IMR-90 (cell line): ENCODE measurements around the gene MSL3B.

Experiments used
- ATAC-seq: fragments of 200-7000 bp; cut with Tn5 transposase; 2 replicates; pipeline ENCODE4 v1.9.1; 2020; ENCODE audit warnings: low read depth, mild to moderate bottlenecking, moderate library complexity
- BruUV-seq: library from RNA; stranded (reverse); fragments of 400-500 nt; replicated peaks from 2 replicates; lab custom pipeline; 2021; lab: Mats Ljungman, UMichigan
- CTCF ChIA-PET: fragments of 300-600 bp; formaldehyde crosslinking; extraction: SDS; loops from one replicate; lab custom pipeline; 2021; ENCODE audit warnings: antibody characterized with exemption; lab: Yijun Ruan, JAX
- POLR2A ChIA-PET: fragments of 300-600 bp; sonication (Branson Sonifier 250); formaldehyde crosslinking; loops from one replicate; lab custom pipeline; 2022; ENCODE audit warnings: antibody characterized with exemption; ENCODE audit not compliant: unreplicated experiment; lab: Charles Lee
- DNase-seq: peaks from one replicate; pipeline ENCODE4 v3.0.0; 2013
- H2AFZ ChIP-seq: replicated peaks from 2 replicates; pipeline ENCODE3; 2013; ENCODE audit warnings: low read length, mild to moderate bottlenecking; ENCODE audit not compliant: poor library complexity
- H2AK5ac ChIP-seq: 2 replicates; pipeline ENCODE4 v1.6.1; 2013; ENCODE audit warnings: low read depth, low read length, inconsistent platforms
- H2AK9ac ChIP-seq: replicated peaks from 2 replicates; pipeline ENCODE3; 2013; ENCODE audit warnings: mild to moderate bottlenecking, low read depth, low read length, moderate library complexity; ENCODE audit not compliant: poor library complexity
- H2BK120ac ChIP-seq: 2 replicates; pipeline ENCODE4 v1.6.1; 2013; ENCODE audit warnings: low read depth, low read length, inconsistent platforms
- H2BK15ac ChIP-seq: 3 replicates; pipeline ENCODE4 v1.6.1; 2013; ENCODE audit warnings: low read depth, low read length, inconsistent platforms
- H2BK20ac ChIP-seq: 2 replicates; pipeline ENCODE4 v1.6.1; 2013; ENCODE audit warnings: low read depth, mild to moderate bottlenecking, inconsistent platforms, low read length, moderate library complexity
- H2BK5ac ChIP-seq: 2 replicates; pipeline ENCODE4 v1.6.1; 2013; ENCODE audit warnings: mild to moderate bottlenecking, low read depth, low read length, inconsistent platforms; ENCODE audit not compliant: poor library complexity, severe bottlenecking
- H3K14ac ChIP-seq: replicated peaks from 2 replicates; pipeline ENCODE4 v1.6.1; 2013; ENCODE audit warnings: low read depth, low read length, inconsistent platforms
- H3K18ac ChIP-seq: 2 replicates; pipeline ENCODE4 v1.6.1; 2013; ENCODE audit warnings: low read depth, low read length, control low read depth
- H3K23ac ChIP-seq: 2 replicates; pipeline ENCODE4 v1.6.1; 2013; ENCODE audit warnings: low read depth, low read length, inconsistent platforms
- H3K27ac ChIP-seq: 2 replicates; pipeline ENCODE4 v1.5.1; 2013; ENCODE audit warnings: mild to moderate bottlenecking, control low read depth, low read length; ENCODE audit not compliant: insufficient read depth
- H3K27me3 ChIP-seq: 2 replicates; pipeline ENCODE4 v1.6.1; 2013; ENCODE audit warnings: low read length; ENCODE audit not compliant: control insufficient read depth, insufficient read depth
- H3K36me3 ChIP-seq: 2 replicates; pipeline ENCODE4 v1.6.1; 2013; ENCODE audit warnings: low read length, mixed read lengths; ENCODE audit not compliant: control insufficient read depth, insufficient read depth
- H3K4ac ChIP-seq: 2 replicates; pipeline ENCODE4 v1.6.1; 2013; ENCODE audit warnings: low read depth, low read length, inconsistent platforms
- H3K4me1 ChIP-seq: 2 replicates; pipeline ENCODE4 v1.6.1; 2013; ENCODE audit warnings: low read length, mixed read lengths; ENCODE audit not compliant: control insufficient read depth, insufficient read depth
- H3K4me2 ChIP-seq: 2 replicates; pipeline ENCODE4 v1.6.1; 2013; ENCODE audit warnings: low read depth, mild to moderate bottlenecking, control low read depth, low read length, moderate library complexity
- H3K4me3 ChIP-seq: 2 replicates; pipeline ENCODE4 v1.5.1; 2013; ENCODE audit warnings: low read depth, mild to moderate bottlenecking, control low read depth, low read length, moderate library complexity; ENCODE audit not compliant: insufficient read depth
- H3K56ac ChIP-seq: 2 replicates; pipeline ENCODE4 v1.6.1; 2013; ENCODE audit warnings: low read length, inconsistent platforms; ENCODE audit not compliant: insufficient read depth; ENCODE audit errors: extremely low read depth
- H3K79me1 ChIP-seq, 2 experiments: 2 replicates each; pipeline ENCODE4 v1.6.1; 2013; ENCODE audit warnings: low read length in 2 of 2, inconsistent platforms in 1 of 2, low read depth in 1 of 2
- H3K9ac ChIP-seq: 2 replicates; pipeline ENCODE4 v1.6.1; 2013; ENCODE audit warnings: low read depth, low read length, control low read depth
- H3K9me1 ChIP-seq: 2 replicates; pipeline ENCODE4 v1.6.1; 2013; ENCODE audit warnings: low read length, inconsistent platforms; ENCODE audit not compliant: insufficient read depth
- H3K9me3 ChIP-seq: 2 replicates; pipeline ENCODE4 v1.6.1; 2013; ENCODE audit warnings: low read length; ENCODE audit not compliant: control insufficient read depth, insufficient read depth
- H4K20me1 ChIP-seq: 2 replicates; pipeline ENCODE4 v1.6.1; 2013; ENCODE audit warnings: low read length, inconsistent platforms; ENCODE audit not compliant: insufficient read depth
- H4K5ac ChIP-seq: 2 replicates; pipeline ENCODE4 v1.6.1; 2013; ENCODE audit warnings: mild to moderate bottlenecking, low read depth, low read length, control low read depth
- H4K8ac ChIP-seq, 2 experiments: 2 replicates each; pipeline ENCODE4 v1.6.1; 2013; ENCODE audit warnings: low read depth in 2 of 2, low read length in 2 of 2, control low read depth in 1 of 2, inconsistent platforms in 1 of 2
- H4K91ac ChIP-seq: 2 replicates; pipeline ENCODE4 v1.6.1; 2013; ENCODE audit warnings: low read depth, low read length, inconsistent platforms; ENCODE audit not compliant: insufficient read depth
- CEBPB ChIP-seq: IDR thresholded peaks from 2 replicates; pipeline ENCODE4 v1.6.1; 2012; ENCODE audit warnings: low read depth, low read length, improper control_type of control experiment
- MAFK ChIP-seq: IDR thresholded peaks from 2 replicates; pipeline ENCODE4 v1.6.1; 2012; ENCODE audit warnings: low read depth, low read length, improper control_type of control experiment
- RAD21 ChIP-seq: IDR thresholded peaks from 2 replicates; pipeline ENCODE4 v1.6.1; 2012; ENCODE audit warnings: low read length, improper control_type of control experiment
- RCOR1 ChIP-seq: IDR thresholded peaks from 2 replicates; pipeline ENCODE4 v1.6.1; 2012; ENCODE audit warnings: mild to moderate bottlenecking, low read length, improper control_type of control experiment; ENCODE audit not compliant: insufficient replicate concordance
- WGBS, 2 experiments: methylation state at CpG; one replicate each; pipeline versions ENCODE4 v1.1.5 to v1.1.7; 2013; ENCODE audit warnings: missing lambda C conversion rate in 2 of 2; ENCODE audit not compliant: insufficient read length in 1 of 2; ENCODE audit errors: extremely low coverage in 2 of 2; 5-methylcytosine and 5-hydroxymethylcytosine counted together
- dilution Hi-C: fragments of 300-500 bp; cut with HindIII; formaldehyde crosslinking; loops from one replicate; pipeline ENCODE4 v1.14.3; 2018; ENCODE audit warnings: low sequenced_read_pairs; ENCODE audit not compliant: unreplicated experiment
- in situ Hi-C: fragments of 300-500 bp; cut with MboI; formaldehyde crosslinking; loops from 3 replicates; pipeline ENCODE4 v1.14.3; 2019; ENCODE audit warnings: low sequenced_read_pairs, inconsistent platforms, mixed read lengths
- intact Hi-C: fragments of 100-400 bp; cut with micrococcal nuclease; formaldehyde crosslinking; loops from 2 replicates; pipeline ENCODE4 v1.10.0; 2022
- TF ChIP-seq, protein P1 (sequence below): conservative IDR thresholded peaks from 2 replicates; pipeline ENCODE4 v1.5.1; 2012; ENCODE audit warnings: mild to moderate bottlenecking, low read depth, low read length, improper control_type of control experiment

MSL3B gene

DNA sequence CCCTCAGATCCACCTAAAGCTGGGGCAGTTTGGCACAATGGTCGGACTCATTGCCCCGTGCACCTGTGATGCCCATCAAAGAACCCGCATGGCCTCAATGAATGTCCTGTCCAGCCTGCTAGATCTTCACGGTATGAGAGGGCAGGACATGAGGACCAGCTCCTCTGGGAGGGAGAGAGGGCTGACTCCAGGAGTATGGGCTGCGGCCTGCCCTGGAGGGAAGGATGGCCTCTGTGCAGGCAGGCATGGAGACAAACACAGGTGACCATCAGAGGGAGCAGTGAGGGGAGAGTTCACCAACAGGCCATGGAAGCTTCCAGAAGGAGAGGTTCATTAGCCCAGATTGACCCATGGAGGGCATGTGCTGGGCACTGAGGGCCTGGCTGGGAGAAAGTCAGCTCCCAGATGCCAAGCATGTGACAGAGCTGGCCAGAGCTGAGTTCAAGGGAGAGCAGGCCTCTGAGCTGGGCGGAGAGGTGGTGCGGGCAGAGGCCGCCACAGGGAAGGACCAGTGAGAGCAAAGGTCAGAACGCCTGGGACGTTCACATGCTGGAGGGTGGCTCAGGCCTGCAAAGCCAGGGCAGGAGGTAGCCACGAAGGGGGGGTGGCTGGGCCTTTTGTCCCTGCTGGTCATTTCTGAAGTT is 50.1 kb downstream of the MSL3B start:
- DNase-seq (no peak), ATAC-seq (0 out of 2 replicates have a peak, but pooled peaks have one; percentile 17)
- WGBS, 2 experiments: 81% methylated on average over 5 of the region's 11 CpGs; no CpG with 5 or more reads in 1 of the 2 experiments
- no peaks in the 10 kb centered on the region for H3K9me1 ChIP-seq
- no peaks in the 10 kb centered on the region for H3K9me3 ChIP-seq
- no peak overlapping the region for H3K14ac ChIP-seq
- H3K23ac ChIP-seq: no peak overlapping the region
- no peak overlapping the region for H4K91ac ChIP-seq
- H2BK15ac ChIP-seq: no peak overlapping the region
- no TSS peak for BruUV-seq
- H3K56ac ChIP-seq: no peak overlapping the region
- no peak overlapping the region for H2AK9ac ChIP-seq
- no peak overlapping the region for H2BK20ac ChIP-seq
- no peaks in the 10 kb centered on the region for H3K79me1 ChIP-seq
- intact Hi-C loops: no loop called here
- H3K27me3 ChIP-seq: peaks cover 7% of the 10 kb centered on the region; the same call in 1 of the 2 replicates
- no peaks in the 10 kb centered on the region for H3K4me1 ChIP-seq
- no peak overlapping the region for H3K4me2 ChIP-seq
- TF ChIP-seq MAFK (no peak), RCOR1 (no peak), CEBPB (no peak), RAD21 (no peak)
- TF ChIP-seq, protein P1, sequence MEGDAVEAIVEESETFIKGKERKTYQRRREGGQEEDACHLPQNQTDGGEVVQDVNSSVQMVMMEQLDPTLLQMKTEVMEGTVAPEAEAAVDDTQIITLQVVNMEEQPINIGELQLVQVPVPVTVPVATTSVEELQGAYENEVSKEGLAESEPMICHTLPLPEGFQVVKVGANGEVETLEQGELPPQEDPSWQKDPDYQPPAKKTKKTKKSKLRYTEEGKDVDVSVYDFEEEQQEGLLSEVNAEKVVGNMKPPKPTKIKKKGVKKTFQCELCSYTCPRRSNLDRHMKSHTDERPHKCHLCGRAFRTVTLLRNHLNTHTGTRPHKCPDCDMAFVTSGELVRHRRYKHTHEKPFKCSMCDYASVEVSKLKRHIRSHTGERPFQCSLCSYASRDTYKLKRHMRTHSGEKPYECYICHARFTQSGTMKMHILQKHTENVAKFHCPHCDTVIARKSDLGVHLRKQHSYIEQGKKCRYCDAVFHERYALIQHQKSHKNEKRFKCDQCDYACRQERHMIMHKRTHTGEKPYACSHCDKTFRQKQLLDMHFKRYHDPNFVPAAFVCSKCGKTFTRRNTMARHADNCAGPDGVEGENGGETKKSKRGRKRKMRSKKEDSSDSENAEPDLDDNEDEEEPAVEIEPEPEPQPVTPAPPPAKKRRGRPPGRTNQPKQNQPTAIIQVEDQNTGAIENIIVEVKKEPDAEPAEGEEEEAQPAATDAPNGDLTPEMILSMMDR: no peak
- CTCF ChIA-PET: no interaction called here
- no peaks in the 10 kb centered on the region for H3K36me3 ChIP-seq
- H4K5ac ChIP-seq: no peak overlapping the region
- H2AFZ ChIP-seq: peak overlapping the region; percentile 38
- in situ Hi-C loops: no loop called here
- H3K18ac ChIP-seq: no peak overlapping the region
- no peak overlapping the region for H2BK120ac ChIP-seq
- H4K8ac ChIP-seq: no peak overlapping the region
- POLR2A ChIA-PET: no interaction called here
- no peak overlapping the region for H2AK5ac ChIP-seq
- H3K4ac ChIP-seq: no peak overlapping the region
- no peaks in the 10 kb centered on the region for H4K20me1 ChIP-seq
- dilution Hi-C loops: no loop called here
- no peak overlapping the region for H2BK5ac ChIP-seq
- H3K9ac ChIP-seq: no peak overlapping the region
- no peak overlapping the region for H3K4me3 ChIP-seq
- no peak overlapping the region for H3K27ac ChIP-seq
